Measurements from ENCODE around the gene SLC17A9.

SLC17A9 gene

GRCh38 chr20:63009045-63009961 is 56.8 kb downstream of the SLC17A9 start:
- peak; percentile 63 for DNase-seq (ENCODE audit: low read depth)
- H3K4me3 ChIP-seq (replicated peaks; ENCODE audit: low read depth, low read length): no peak overlapping the region
- TF ChIP-seq CTCF (IDR thresholded peaks at IDR 0.05; ENCODE audit: low read length, missing control alignments): peak; percentile 83

- H3K4me3 ChIP-seq (replicated peaks; ENCODE audit: low read depth, low read length): no peak overlapping the region
- TF ChIP-seq CTCF (IDR thresholded peaks at IDR 0.05; ENCODE audit: low read length, missing control alignments): no peak
- peak; percentile 11 for DNase-seq (ENCODE audit: low read depth)
Measured at GRCh38 chr20:63009988-63010769, 57.7 kb downstream of the SLC17A9 start.

- H3K4me3 ChIP-seq (replicated peaks; ENCODE audit: low read depth, low read length): no peak overlapping the region
- TF ChIP-seq CTCF (IDR thresholded peaks at IDR 0.05; ENCODE audit: low read length, missing control alignments): no peak
- no peak for DNase-seq (ENCODE audit: low read depth)
Measured at GRCh38 chr20:63011798-63012197, 59.3 kb downstream of the SLC17A9 start.

GRCh38 chr20:63013207-63013606 is 60.7 kb downstream of the SLC17A9 start:
- no peak overlapping the region for H3K4me3 ChIP-seq (replicated peaks; ENCODE audit: low read depth, low read length)
- TF ChIP-seq CTCF (IDR thresholded peaks at IDR 0.05; ENCODE audit: low read length, missing control alignments): no peak
- DNase-seq (ENCODE audit: low read depth): no peak

- no peak for DNase-seq (ENCODE audit: low read depth)
- no peak for TF ChIP-seq CTCF (IDR thresholded peaks at IDR 0.05; ENCODE audit: low read length, missing control alignments)
Measured at GRCh38 chr20:63014287-63014686, 61.8 kb downstream of the SLC17A9 start.

GRCh38 chr20:63014710-63015109 is 62.2 kb downstream of the SLC17A9 start:
- peak; percentile 64 for DNase-seq (ENCODE audit: low read depth)
- no peak for TF ChIP-seq CTCF (IDR thresholded peaks at IDR 0.05; ENCODE audit: low read length, missing control alignments)
- H3K4me3 ChIP-seq (replicated peaks; ENCODE audit: low read depth, low read length): no peak overlapping the region

More at GRCh38 chr20:63014287-63014686, 61.8 kb downstream of the SLC17A9 start:
- H3K4me3 ChIP-seq (replicated peaks; ENCODE audit: low read depth, low read length): no peak overlapping the region

Measured in fibroblast of pulmonary artery (primary cell).